Measurements from ENCODE around the gene CHST2. TPM values are rescaled to one million over a fixed set of nuclear protein-coding genes. Genes with fewer than 3 reads are reported as not detected.
A peak's percentile ranks its signal among the peaks of the same experiment; 100 is the strongest.
"Not testable (repeated sequence)": the region's sequence is repeated elsewhere in the genome, so short reads cannot be mapped to it uniquely, and the experiment has no call there.

The CHST2 gene
- total RNA-seq, 1 experiment from 2014 or later = not detected

- no peak for DNase-seq (ENCODE audit: low spot score)
These were observed 12.8 kb downstream of the CHST2 start for GRCh38 chr3:143132246-143132980.

GRCh38 chr3:143134471-143134870, 14.9 kb downstream of the CHST2 start:
- no peak for DNase-seq (ENCODE audit: low spot score)

GRCh38 chr3:143135150-143135549, 15.6 kb downstream of the CHST2 start:
- peak; percentile 5 for DNase-seq (ENCODE audit: low spot score)

GRCh38 chr3:143137435-143138036, 18.0 kb downstream of the CHST2 start:
- no peak for DNase-seq (ENCODE audit: low spot score)

GRCh38 chr3:143138953-143139352, 19.4 kb downstream of the CHST2 start:
- DNase-seq (ENCODE audit: low spot score) = no peak

GRCh38 chr3:143139762-143140161, 20.2 kb downstream of the CHST2 start:
- no peak for DNase-seq (ENCODE audit: low spot score)

- DNase-seq (ENCODE audit: low spot score) = no peak
These were observed 21.0 kb downstream of the CHST2 start for GRCh38 chr3:143140550-143140949.

GRCh38 chr3:143142354-143142753, 22.8 kb downstream of the CHST2 start:
- no peak for DNase-seq (ENCODE audit: low spot score)

GRCh38 chr3:143145906-143146305, 26.3 kb downstream of the CHST2 start:
- DNase-seq (ENCODE audit: low spot score) = no peak

GRCh38 chr3:143146486-143147274, 27.1 kb downstream of the CHST2 start:
- DNase-seq (ENCODE audit: low spot score) = no peak

- no peak for DNase-seq (ENCODE audit: low spot score)
These were observed 28.1 kb downstream of the CHST2 start for GRCh38 chr3:143147707-143148106.

GRCh38 chr3:143150071-143150470, 30.5 kb downstream of the CHST2 start:
- no peak for DNase-seq (ENCODE audit: low spot score)

GRCh38 chr3:143151004-143151731, 31.6 kb downstream of the CHST2 start:
- DNase-seq (ENCODE audit: low spot score) = no peak

GRCh38 chr3:143152043-143152442, 32.5 kb downstream of the CHST2 start:
- DNase-seq (ENCODE audit: low spot score) = no peak

- DNase-seq (ENCODE audit: low spot score) = no peak
These were observed 36.2 kb downstream of the CHST2 start for GRCh38 chr3:143155756-143156155.

- DNase-seq (ENCODE audit: low spot score) = no peak
These were observed 38.7 kb downstream of the CHST2 start for GRCh38 chr3:143158014-143158988.

- DNase-seq (ENCODE audit: low spot score) = no peak
These were observed 40.9 kb downstream of the CHST2 start for GRCh38 chr3:143160437-143160836.

GRCh38 chr3:143163562-143164100, 44.1 kb downstream of the CHST2 start:
- DNase-seq (ENCODE audit: low spot score) = no peak

GRCh38 chr3:143165211-143165610, 45.6 kb downstream of the CHST2 start:
- no peak for DNase-seq (ENCODE audit: low spot score)

- not testable (repeated sequence) for DNase-seq (ENCODE audit: low spot score)
These were observed 46.2 kb downstream of the CHST2 start for GRCh38 chr3:143165612-143166285.

Measured in HT-29 (cell line).